Measurements from ENCODE around the gene MEGF6. TPM values are rescaled to one million over a fixed set of nuclear protein-coding genes. Genes with fewer than 3 reads are reported as not detected.
"Not testable (repeated sequence)": the region's sequence is repeated elsewhere in the genome, so short reads cannot be mapped to it uniquely, and the experiment has no call there.

Gene MEGF6
- total and polyA plus RNA-seq, 2 donors (not counting 3 experiments of a cell fraction or from before 2014, with no cell fraction given) = 22.5 to 63.7 TPM

- DNase-seq (ENCODE audit: low read depth, low spot score) = peak; percentile 17
- H3K4me3 ChIP-seq (replicated peaks in 1 of 3; ENCODE audit: insufficient read depth in 1 of 3, low read depth in 1 of 3, low read length in 3 of 3); H3K4me2 ChIP-seq (ENCODE audit: insufficient read depth, low read length); H3K9me3 ChIP-seq (replicated peaks; ENCODE audit: control insufficient read depth, insufficient read depth, low read length); H3K79me2 ChIP-seq (ENCODE audit: control insufficient read depth, insufficient read depth, low read length); H3K9me1 ChIP-seq (replicated peaks; ENCODE audit: control insufficient read depth, extremely low read depth, insufficient read depth, low read length); H3K27me3 ChIP-seq (ENCODE audit: control insufficient read depth in 2 of 2, insufficient read depth in 2 of 2, low read length in 2 of 2); BruUV-seq (replicated peaks); H4K20me1 ChIP-seq (replicated peaks; ENCODE audit: control insufficient read depth, extremely low read depth, insufficient read depth, low read length); H3K27ac ChIP-seq (ENCODE audit: insufficient read depth, low read depth, low read length); H3K9ac ChIP-seq (replicated peaks; ENCODE audit: extremely low read depth, insufficient read depth, low read length); dilution Hi-C loops (cut with MboI; ENCODE audit: extremely low pct_ligation_motif_present, low sequenced_read_pairs); H2AFZ ChIP-seq (ENCODE audit: low read depth, low read length); POLR2A ChIA-PET; FAIRE-seq; H3K36me3 ChIP-seq (ENCODE audit: control insufficient read depth in 2 of 2, extremely low read depth in 1 of 2, insufficient read depth in 2 of 2, low read length in 2 of 2): not testable (repeated sequence)
- peaks cover 18% of the 10 kb centered on the region for H3K4me1 ChIP-seq (ENCODE audit: control insufficient read depth, extremely low read depth, insufficient read depth, low read length)
- intact Hi-C loops (cut with micrococcal nuclease) = loop anchor here (1.0 to 10.0 kb wide), 2 partner anchors 103 to 1216 kb away; no protein-coding TSS in a partner anchor
- CTCF ChIA-PET = interaction anchor here (0.8 to 7.0 kb wide), 8 partner anchors 7 to 167 kb away, joined by 3 to 196 read pairs (median 80); partner anchors contain the start of gene ARHGEF16
- TF ChIP-seq CTCF (IDR thresholded peaks at IDR 0.05; ENCODE audit: extremely low read depth in 1 of 2, insufficient read depth in 1 of 2, low read depth in 1 of 2, low read length in 2 of 2) = peak; percentile 51 to 53
Measured at GRCh38 chr1:3621151-3621671, 9.9 kb upstream of the MEGF6 start.

- intact Hi-C loops (cut with micrococcal nuclease) = loop anchor here (1.0 to 10.0 kb wide), 2 partner anchors 104 to 1216 kb away; no protein-coding TSS in a partner anchor
- Histone ChIP-seq H4K20me1 (replicated peaks; ENCODE audit: control insufficient read depth, extremely low read depth, insufficient read depth, low read length) (no peaks in the 10 kb centered on the region), H3K27ac (ENCODE audit: insufficient read depth, low read depth, low read length) (no peak overlapping the region), H3K4me3 (replicated peaks in 1 of 3; ENCODE audit: insufficient read depth in 1 of 3, low read depth in 1 of 3, low read length in 3 of 3) (no peak overlapping the region), H3K9ac (replicated peaks; ENCODE audit: extremely low read depth, insufficient read depth, low read length) (no peak overlapping the region), H3K79me2 (ENCODE audit: control insufficient read depth, insufficient read depth, low read length) (no peaks in the 10 kb centered on the region), H3K4me2 (ENCODE audit: insufficient read depth, low read length) (no peak overlapping the region), H3K9me3 (replicated peaks; ENCODE audit: control insufficient read depth, insufficient read depth, low read length) (no peaks in the 10 kb centered on the region), H3K9me1 (replicated peaks; ENCODE audit: control insufficient read depth, extremely low read depth, insufficient read depth, low read length) (no peaks in the 10 kb centered on the region), H2AFZ (ENCODE audit: low read depth, low read length) (no peak overlapping the region), H3K27me3 (ENCODE audit: control insufficient read depth in 2 of 2, insufficient read depth in 2 of 2, low read length in 2 of 2) (no peaks in the 10 kb centered on the region), H3K4me1 (ENCODE audit: control insufficient read depth, extremely low read depth, insufficient read depth, low read length) (peaks cover 15% of the 10 kb centered on the region), H3K36me3 (ENCODE audit: control insufficient read depth in 2 of 2, extremely low read depth in 1 of 2, insufficient read depth in 2 of 2, low read length in 2 of 2) (no peaks in the 10 kb centered on the region)
- dilution Hi-C loops (cut with MboI; ENCODE audit: extremely low pct_ligation_motif_present, low sequenced_read_pairs) = no loop called here
- no peak for TF ChIP-seq GATA2 (IDR thresholded peaks at IDR 0.05; ENCODE audit: insufficient read depth, insufficient read length, low read depth, low read length)
- no peak for TF ChIP-seq JUN (IDR thresholded peaks at IDR 0.05; ENCODE audit: borderline replicate concordance, insufficient read depth, insufficient read length, low read depth)
- TF ChIP-seq FOS (IDR thresholded peaks at IDR 0.05; ENCODE audit: borderline replicate concordance, insufficient read depth, low read length) = no peak
- TF ChIP-seq CTCF (IDR thresholded peaks at IDR 0.05; ENCODE audit: extremely low read depth in 1 of 2, insufficient read depth in 1 of 2, low read depth in 1 of 2, low read length in 2 of 2) = no peak
- TF ChIP-seq POLR2AphosphoS5 (IDR thresholded peaks at IDR 0.05; ENCODE audit: insufficient read depth, low read depth, low read length) = no peak
- no peak for TF ChIP-seq MYC (IDR thresholded peaks at IDR 0.05; ENCODE audit: low read depth, low read length)
- TF ChIP-seq POLR2A (IDR thresholded peaks at IDR 0.05; ENCODE audit: low read depth, low read length) = no peak
- TF ChIP-seq MAX (IDR thresholded peaks at IDR 0.05; ENCODE audit: insufficient read depth, insufficient read length) = no peak
- TF ChIP-seq EZH2 (IDR thresholded peaks at IDR 0.05; ENCODE audit: borderline replicate concordance, low read depth, low read length, severe bottlenecking) = no peak
- FAIRE-seq (no peak), DNase-seq (ENCODE audit: low read depth, low spot score) (no peak)
- CTCF ChIA-PET = interaction anchor here (1.2 to 7.0 kb wide), 11 partner anchors 8 to 167 kb away, joined by 3 to 196 read pairs (median 20); partner anchors contain the start of gene ARHGEF16
- no TSS peak for BruUV-seq (replicated peaks)
- POLR2A ChIA-PET = no interaction called here
Measured at GRCh38 chr1:3620708-3621107, 9.4 kb upstream of the MEGF6 start.

Measured in endothelial cell of umbilical vein (primary cell).